ENCODE data around the gene LPIN3.

The LPIN3 gene

DNA sequence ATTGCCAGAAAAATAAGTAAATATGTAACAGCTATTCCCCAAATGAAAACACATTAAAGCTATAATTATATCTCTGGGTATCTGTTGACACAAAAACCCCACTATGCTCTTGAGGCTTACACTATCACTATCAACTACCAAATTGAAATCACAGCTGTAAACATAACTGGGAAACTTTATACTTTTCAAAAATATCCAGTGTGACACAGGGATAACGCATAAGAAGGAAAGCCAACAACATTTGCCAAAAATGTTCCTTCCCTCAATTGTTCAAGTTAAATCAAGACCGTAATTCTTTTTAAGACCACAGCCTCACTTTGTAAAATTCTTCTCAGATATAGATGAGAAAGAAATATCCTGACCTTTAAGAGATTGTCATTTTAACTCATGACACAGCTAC lies 26.2 kb upstream of the LPIN3 start:
- H3K27me3 ChIP-seq (ENCODE audit: low read depth, low read length), result peaks cover 16% of the 10 kb centered on the region
- H3K9me3 ChIP-seq (ENCODE audit: insufficient read depth, low read length), result no peaks in the 10 kb centered on the region
- H3K4me1 ChIP-seq (ENCODE audit: low read length), result peaks cover 25% of the 10 kb centered on the region
- no peaks in the 10 kb centered on the region for H3K36me3 ChIP-seq (replicated peaks; ENCODE audit: low read depth, low read length)
- H3K9ac ChIP-seq (ENCODE audit: low read length), result no peak overlapping the region
- no peak overlapping the region; the same call in 1 of the 2 replicates for H3K4me2 ChIP-seq (ENCODE audit: low read length)
- no peaks in the 10 kb centered on the region for H4K20me1 ChIP-seq (ENCODE audit: insufficient read depth, low read length)
- TF ChIP-seq EZH2phosphoT487 (IDR thresholded peaks at IDR 0.05; ENCODE audit: low read depth), result no peak
- TF ChIP-seq, protein P1, sequence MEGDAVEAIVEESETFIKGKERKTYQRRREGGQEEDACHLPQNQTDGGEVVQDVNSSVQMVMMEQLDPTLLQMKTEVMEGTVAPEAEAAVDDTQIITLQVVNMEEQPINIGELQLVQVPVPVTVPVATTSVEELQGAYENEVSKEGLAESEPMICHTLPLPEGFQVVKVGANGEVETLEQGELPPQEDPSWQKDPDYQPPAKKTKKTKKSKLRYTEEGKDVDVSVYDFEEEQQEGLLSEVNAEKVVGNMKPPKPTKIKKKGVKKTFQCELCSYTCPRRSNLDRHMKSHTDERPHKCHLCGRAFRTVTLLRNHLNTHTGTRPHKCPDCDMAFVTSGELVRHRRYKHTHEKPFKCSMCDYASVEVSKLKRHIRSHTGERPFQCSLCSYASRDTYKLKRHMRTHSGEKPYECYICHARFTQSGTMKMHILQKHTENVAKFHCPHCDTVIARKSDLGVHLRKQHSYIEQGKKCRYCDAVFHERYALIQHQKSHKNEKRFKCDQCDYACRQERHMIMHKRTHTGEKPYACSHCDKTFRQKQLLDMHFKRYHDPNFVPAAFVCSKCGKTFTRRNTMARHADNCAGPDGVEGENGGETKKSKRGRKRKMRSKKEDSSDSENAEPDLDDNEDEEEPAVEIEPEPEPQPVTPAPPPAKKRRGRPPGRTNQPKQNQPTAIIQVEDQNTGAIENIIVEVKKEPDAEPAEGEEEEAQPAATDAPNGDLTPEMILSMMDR (IDR thresholded peaks at IDR 0.05; ENCODE audit: low read depth, low read length), result no peak
- H3K79me2 ChIP-seq (ENCODE audit: low read length), result no peaks in the 10 kb centered on the region
- H2AFZ ChIP-seq (ENCODE audit: low read depth, low read length), result no peak overlapping the region
- H3K27ac ChIP-seq (ENCODE audit: low read length), result no peak overlapping the region
- H3K4me3 ChIP-seq (ENCODE audit: low read length), result no peak overlapping the region

DNA sequence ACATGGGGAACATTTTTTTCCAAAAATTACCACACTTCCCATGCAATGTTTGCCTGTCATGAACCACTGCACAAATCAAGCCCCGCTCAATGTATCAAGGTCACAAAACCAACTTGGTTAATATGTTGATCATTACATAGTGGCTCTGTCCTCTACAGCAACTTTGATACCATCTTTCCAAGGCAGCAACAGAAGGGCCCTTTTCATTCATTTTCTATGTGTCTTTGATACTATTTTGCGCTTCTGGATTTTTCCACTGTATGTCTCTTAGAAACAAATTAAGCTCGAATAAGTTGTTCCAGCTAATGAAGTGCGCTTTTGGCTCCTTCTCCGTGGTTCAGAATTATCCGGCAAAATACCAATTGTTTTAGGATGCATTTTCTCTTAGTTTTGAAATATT lies 24.6 kb upstream of the LPIN3 start:
- H4K20me1 ChIP-seq (ENCODE audit: insufficient read depth, low read length), result no peaks in the 10 kb centered on the region
- no peak for TF ChIP-seq EZH2phosphoT487 (IDR thresholded peaks at IDR 0.05; ENCODE audit: low read depth)
- TF ChIP-seq, protein P1 (IDR thresholded peaks at IDR 0.05; ENCODE audit: low read depth, low read length), result no peak
- H3K9me3 ChIP-seq (ENCODE audit: insufficient read depth, low read length), result no peaks in the 10 kb centered on the region
- no peaks in the 10 kb centered on the region for H3K79me2 ChIP-seq (ENCODE audit: low read length)
- peaks cover 25% of the 10 kb centered on the region for H3K4me1 ChIP-seq (ENCODE audit: low read length)
- no peak overlapping the region for H3K9ac ChIP-seq (ENCODE audit: low read length)
- no peak overlapping the region for H2AFZ ChIP-seq (ENCODE audit: low read depth, low read length)
- H3K27ac ChIP-seq (ENCODE audit: low read length), result no peak overlapping the region
- no peaks in the 10 kb centered on the region for H3K36me3 ChIP-seq (replicated peaks; ENCODE audit: low read depth, low read length)
- H3K4me2 ChIP-seq (ENCODE audit: low read length), result peak overlapping the region; percentile 94
- H3K4me3 ChIP-seq (ENCODE audit: low read length), result peak overlapping the region; percentile 81
- H3K27me3 ChIP-seq (ENCODE audit: low read depth, low read length), result peaks cover 25% of the 10 kb centered on the region

DNA sequence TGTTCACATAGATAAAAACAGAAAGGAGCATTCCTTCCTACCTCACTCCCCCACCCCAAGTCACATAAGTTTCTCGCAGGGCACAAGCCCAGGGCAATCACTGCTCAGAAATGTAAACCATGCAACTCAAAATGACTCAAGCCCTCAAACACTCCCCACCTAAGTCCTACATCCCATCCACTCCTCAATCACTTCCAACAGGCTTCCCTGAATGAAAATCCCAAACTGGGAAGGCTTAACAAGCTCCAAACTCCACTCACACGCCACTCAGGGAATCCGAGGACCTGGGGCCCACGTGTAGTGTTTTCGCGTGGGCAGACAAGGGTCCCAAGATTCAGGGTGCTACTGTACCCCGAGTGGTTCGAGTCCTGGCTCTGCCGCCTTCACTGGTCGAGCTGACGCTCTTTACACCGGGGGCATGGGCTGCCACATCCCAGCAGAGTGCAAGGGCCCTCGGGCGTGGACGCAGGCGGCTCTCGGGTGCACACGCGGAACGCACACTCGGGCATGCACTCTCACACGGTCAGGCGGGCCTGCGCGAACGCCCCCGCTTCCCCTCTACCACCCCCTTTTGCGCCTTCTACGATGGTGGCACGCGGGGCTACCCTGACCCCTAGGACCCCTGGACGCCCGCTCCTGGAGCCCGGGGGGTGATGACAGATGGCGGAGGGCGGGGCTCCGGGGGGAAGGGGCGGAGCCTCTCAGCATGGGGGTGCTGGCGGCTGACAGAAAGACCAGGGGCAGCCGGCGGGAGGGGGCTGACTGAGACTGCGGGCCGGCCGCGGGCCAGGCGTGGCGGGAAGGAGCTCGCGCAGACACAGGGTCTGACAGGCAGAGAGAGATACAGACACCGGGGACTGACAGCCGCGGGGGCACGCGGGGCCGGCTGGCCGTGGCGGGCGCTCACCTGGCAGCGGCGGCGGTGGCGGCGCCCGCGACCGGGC lies 23.7 kb upstream of the LPIN3 start:
- peaks cover 25% of the 10 kb centered on the region for H3K27me3 ChIP-seq (ENCODE audit: low read depth, low read length)
- peaks cover 25% of the 10 kb centered on the region for H3K4me1 ChIP-seq (ENCODE audit: low read length)
- H2AFZ ChIP-seq (ENCODE audit: low read depth, low read length), result peak overlapping the region; percentile 76
- H3K9me3 ChIP-seq (ENCODE audit: insufficient read depth, low read length), result no peaks in the 10 kb centered on the region
- H3K36me3 ChIP-seq (replicated peaks; ENCODE audit: low read depth, low read length), result no peaks in the 10 kb centered on the region
- TF ChIP-seq, protein P1 (IDR thresholded peaks at IDR 0.05; ENCODE audit: low read depth, low read length), result no peak
- no peak for TF ChIP-seq EZH2phosphoT487 (IDR thresholded peaks at IDR 0.05; ENCODE audit: low read depth)
- H3K4me3 ChIP-seq (ENCODE audit: low read length), result peak overlapping the region; percentile 81
- no peaks in the 10 kb centered on the region for H4K20me1 ChIP-seq (ENCODE audit: insufficient read depth, low read length)
- no peaks in the 10 kb centered on the region for H3K79me2 ChIP-seq (ENCODE audit: low read length)
- H3K9ac ChIP-seq (ENCODE audit: low read length), result peak overlapping the region; percentile 60
- H3K4me2 ChIP-seq (ENCODE audit: low read length), result peak overlapping the region; percentile 94
- H3K27ac ChIP-seq (ENCODE audit: low read length), result no peak overlapping the region

DNA sequence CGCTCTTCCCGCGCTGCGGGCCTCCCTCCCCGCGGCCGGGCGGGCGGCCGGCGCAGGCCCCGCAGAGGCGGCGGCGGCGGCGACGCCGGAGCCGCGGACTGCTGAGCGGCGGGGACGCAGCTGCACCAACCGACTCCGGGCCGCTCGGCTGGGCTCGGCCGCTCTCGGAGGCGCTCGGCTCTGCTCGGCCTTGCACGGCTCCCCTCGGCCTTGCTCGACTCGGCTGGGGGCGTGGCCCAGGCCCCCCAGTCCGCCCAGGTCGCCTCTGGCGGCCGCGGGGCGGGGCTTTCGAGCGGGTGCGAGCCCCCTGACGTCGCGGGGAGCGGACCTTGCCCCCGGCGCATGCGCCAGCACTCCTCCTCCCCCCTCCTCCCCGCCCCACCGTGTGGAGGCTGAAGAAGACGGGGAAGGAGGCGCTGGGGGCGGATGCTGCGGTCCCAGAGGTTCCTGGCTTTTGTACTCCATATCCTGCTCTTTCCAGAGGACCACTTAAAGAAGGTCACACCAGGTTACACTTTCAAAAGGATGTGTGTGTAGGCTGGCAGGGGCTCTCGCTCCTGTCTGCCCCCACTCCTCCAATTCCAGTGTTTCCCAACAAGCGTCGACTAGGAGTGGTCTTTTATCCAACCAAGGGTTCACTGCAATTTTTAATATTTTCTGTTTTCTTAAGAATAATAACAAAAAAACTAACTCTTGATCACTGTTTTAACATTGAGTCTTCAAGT lies 22.9 kb upstream of the LPIN3 start, which contains the start of gene ZHX3:
ZHX3 (minus strand) TSS at position 186 of the 725 bp plus-strand sequence. CDS start 112,815 bp downstream, outside the sequence.
- Histone ChIP-seq H3K27me3 (ENCODE audit: low read depth, low read length) (peaks cover 25% of the 10 kb centered on the region), H3K36me3 (replicated peaks; ENCODE audit: low read depth, low read length) (no peaks in the 10 kb centered on the region), H3K79me2 (ENCODE audit: low read length) (no peaks in the 10 kb centered on the region), H3K4me3 (ENCODE audit: low read length) (peak within 1 kb of the TSS; percentile 81), H3K4me1 (ENCODE audit: low read length) (peaks cover 25% of the 10 kb centered on the region), H3K9me3 (ENCODE audit: insufficient read depth, low read length) (no peaks in the 10 kb centered on the region), H3K27ac (ENCODE audit: low read length) (no peak within 1 kb of the TSS), H3K4me2 (ENCODE audit: low read length) (peak within 1 kb of the TSS; percentile 94), H4K20me1 (ENCODE audit: insufficient read depth, low read length) (no peaks in the 10 kb centered on the region), H2AFZ (ENCODE audit: low read depth, low read length) (peak within 1 kb of the TSS; percentile 88), H3K9ac (ENCODE audit: low read length) (peak within 1 kb of the TSS; percentile 65)
- no peak for TF ChIP-seq EZH2phosphoT487 (IDR thresholded peaks at IDR 0.05; ENCODE audit: low read depth)
- TF ChIP-seq, protein P1 (IDR thresholded peaks at IDR 0.05; ENCODE audit: low read depth, low read length), result no peak
